ENCODE data around the gene ST7.

DNA sequence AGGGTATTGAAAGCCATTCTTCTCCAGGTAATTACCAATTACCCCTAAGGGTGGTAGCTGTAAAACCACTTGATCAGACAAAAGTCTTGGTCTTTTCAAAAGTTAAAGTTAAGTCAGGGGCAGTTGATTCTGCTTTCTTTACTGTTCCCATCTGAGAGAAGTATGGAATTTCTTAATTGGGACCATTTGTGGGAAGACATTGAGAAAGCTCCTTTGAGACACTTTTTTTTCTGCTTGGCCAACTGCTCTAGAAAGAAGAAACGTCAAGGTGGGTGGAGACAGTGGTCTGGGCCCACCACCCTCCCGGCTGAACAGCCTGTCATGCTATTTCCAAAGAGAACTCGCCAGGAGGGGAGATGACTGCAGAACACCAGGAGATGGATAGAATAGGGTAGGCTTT, 324.3 kb downstream of the ST7 start:
- TF ChIP-seq ZNF274 (IDR thresholded peaks at IDR 0.05; ENCODE audit: low read depth, low read length) (no peak), YY1 (IDR thresholded peaks at IDR 0.05; ENCODE audit: insufficient read depth, insufficient read length) (no peak)
